CD4-positive, alpha-beta T cell treated with Interleukin-4 for 4 hours (primary cell): Measurements from ENCODE around the gene ZAR1.

Experiments
- DNase-seq: peaks from one replicate; pipeline ENCODE4 v3.0.0-alpha.2; 2020

ZAR1 gene

DNA sequence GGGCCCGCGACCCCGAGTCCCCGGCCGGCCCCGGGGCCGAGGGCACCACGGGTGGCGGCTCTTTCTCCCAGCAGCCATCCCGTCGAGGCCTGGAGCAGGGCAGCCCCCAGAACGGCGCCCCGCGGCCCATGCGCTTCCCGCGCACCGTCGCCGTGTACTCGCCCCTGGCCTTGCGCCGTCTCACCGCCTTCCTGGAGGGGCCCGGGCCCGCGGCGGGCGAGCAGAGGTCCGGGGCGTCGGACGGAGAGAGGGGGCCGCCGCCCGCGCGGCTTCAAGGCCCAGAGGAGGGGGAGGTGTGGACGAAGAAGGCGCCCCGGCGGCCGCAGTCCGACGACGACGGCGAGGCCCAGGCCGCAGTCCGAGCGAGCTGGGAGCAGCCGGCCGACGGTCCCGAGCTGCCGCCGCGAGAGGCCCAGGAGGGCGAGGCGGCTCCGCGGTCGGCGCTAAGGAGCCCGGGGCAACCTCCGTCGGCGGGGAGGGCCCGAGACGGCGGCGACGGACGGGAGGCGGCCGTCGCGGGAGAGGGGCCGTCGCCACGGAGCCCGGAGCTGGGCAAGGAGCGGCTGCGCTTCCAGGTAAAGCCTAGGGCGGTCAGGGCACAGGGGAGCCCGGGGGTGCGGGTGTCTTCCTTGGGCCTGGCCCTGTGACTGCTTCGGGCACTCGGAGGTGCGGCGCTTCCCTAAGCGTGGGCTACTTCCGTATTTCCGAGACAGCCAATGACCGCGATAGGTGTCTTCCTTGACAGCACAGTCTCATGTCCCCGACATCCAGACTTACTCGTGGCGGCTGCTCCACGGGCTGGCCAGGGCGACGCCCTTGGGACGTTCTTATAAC, 845 bp downstream of the ZAR1 start:
- DNase-seq: no peak

DNA sequence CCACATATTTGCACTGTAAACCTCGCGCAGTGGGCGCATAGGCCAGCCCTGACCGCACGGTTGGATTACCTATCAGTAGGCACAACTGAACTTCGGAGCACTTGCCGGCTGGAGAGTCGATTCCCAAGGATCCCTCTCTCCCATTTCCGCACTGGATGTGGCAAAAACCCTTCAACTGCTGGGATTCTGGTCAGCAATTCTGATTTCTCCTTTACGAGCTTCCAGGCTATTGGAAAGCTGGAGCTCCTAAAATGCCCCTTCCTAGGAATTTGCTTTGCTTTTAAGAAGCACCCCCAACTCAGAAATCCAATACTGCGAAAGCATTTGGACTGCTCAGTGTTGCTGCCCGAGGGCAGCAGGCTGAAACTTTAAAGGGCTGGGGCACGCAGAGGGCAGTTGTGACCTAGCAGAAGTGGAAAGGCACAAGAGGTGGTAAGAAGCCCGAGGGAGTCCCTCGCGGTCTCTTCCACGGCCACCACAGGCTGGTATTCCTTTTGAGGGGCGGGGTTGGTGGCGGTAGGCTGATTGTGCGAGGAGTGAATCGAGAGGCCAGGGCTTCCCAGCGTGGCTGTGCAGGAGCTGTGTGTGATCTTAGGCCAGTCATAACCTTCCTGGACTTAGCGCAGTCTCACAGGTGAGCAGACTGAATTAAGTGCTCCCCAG, 1.6 kb downstream of the ZAR1 start:
- DNase-seq: no peak

DNA sequence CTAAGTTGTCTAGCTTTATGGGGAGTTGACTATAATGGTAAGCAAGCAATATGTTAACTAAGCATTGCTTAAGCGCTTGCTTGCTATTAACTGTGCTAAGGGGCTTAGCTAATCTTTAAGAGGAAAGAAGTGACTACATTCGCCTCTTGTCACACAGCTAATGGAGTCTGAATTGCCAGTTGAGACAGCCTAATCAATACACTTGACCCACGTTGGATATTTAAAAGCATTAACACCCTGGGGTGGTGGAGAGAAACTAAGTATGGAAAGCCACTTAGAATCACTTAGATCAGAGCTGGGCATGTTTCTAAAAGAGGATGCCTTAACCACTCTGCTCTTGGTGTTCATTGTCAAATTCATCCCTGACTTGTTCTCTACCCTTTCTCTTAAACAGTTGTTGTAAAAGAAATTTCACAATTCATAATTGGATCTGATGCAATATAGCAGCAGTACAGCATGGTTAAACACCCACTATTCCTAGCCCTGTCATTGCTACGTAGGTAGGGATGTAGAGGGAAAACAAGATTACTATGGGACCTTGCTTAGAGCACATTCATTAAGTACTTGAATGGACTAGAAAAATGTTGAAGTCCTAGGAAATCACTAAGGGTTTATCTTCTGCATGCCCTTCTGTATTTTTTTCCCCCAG, 3.5 kb downstream of the ZAR1 start:
- no peak for DNase-seq

DNA sequence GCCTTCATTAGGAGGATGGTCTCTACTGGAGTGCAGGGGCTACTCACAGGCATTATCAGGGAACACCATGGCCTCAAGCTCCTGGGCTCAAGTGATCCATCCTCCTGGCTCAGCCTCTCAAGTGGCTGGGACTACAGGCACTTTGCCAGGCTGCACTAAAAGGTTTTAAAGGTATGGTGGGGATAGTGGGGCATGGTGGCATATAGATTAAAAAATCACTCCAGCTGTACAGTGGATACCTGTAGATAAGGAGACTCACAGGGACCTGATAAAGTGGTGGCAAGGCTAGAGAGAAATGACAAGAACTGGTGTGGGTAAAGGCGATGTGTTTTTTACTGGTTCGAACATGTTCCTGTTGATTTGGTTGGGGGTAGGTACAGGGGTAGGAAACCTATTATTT, 5.9 kb downstream of the ZAR1 start:
- DNase-seq: no peak

DNA sequence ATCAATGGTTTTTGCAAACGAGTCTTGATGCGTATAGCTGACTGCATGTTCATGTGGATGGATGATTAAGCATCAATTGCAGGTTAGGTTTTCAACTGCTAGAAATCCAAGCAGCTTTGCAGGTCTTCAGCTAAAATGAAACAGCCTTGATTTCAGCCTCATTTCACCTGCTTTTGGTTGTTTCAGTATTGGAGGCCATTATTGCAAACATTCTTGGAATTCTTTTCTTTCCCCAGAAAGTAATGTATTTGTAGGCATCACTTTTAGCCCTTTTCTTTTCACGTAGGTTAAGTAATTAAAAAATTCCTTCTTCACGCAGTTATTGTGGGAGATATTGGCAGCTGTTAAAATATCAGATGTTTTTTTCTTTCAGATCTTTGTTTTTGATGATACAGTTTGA, 8.8 kb downstream of the ZAR1 start:
- no peak for DNase-seq

DNA sequence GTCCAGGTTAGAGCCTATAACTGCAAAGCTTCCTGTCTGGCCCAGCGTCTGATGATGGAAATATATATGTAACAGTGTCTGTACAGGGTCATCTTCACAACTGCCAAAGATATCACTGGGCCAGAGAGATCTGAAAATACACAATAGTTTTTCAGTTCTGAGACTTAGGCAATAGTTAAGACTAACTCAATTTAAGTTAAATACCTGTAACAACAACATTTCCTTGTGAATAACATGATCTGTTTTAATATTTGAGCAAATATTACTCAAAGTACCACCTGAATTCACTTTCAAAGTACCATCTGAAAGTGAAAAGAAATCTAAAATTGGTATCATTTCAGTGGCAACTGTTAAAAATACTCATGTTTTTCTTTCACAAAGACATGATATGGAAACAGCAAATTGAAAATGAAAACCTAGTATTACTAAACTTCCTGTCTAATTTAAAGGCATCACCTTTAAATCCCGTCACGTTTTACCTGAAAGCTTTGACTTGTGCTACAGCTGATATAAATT, 9.6 kb downstream of the ZAR1 start:
- DNase-seq: no peak

DNA sequence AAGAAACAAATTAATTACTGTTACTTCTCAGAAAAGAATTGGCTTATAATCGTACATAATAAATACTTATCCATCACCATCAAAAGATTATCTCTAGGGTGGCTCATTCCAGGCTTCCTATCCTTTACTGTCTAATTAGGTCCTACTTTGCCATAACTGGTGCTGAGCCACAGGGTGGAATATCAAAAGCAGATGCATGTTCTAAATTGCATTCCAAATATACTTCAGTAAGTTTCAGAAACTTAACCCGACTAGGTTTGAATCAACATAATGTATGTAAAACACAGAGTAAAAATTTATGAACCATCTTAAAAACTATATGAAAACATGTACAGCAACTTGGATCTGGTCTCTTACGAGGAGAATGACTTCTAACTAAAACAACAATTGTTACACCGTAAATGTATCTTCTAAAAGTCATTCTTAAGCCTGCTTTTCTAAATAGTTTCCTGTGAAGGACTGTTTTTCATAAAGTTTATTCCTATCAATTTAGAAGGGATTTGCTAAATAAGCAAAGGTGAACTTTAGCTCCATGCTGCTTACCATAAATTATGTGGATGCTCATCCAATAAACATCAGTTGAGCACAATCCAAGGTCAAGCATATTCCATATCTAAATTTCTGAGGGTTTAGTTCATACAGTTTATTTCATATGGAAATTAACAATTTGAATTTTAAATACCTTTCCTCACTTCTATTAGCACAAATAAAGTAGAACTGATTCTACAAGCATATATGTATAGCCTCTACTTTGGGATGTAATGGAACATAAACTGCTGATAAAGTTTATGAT, 13.4 kb downstream of the ZAR1 start:
- no peak for DNase-seq

DNA sequence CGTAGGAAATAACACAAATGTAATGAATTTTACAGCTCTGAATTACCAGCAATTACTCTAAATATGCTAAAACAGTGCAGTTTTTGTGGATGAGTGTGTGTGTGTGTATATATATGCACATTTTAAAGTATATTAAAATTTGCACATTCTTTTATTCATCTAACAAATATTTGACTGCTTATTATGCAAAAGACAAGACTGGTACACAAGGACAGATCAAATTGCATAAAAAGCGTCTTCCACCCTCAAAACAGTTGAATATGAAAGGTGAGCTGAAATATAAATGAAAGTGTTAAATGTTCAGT, 13.9 kb downstream of the ZAR1 start:
- no peak for DNase-seq

DNA sequence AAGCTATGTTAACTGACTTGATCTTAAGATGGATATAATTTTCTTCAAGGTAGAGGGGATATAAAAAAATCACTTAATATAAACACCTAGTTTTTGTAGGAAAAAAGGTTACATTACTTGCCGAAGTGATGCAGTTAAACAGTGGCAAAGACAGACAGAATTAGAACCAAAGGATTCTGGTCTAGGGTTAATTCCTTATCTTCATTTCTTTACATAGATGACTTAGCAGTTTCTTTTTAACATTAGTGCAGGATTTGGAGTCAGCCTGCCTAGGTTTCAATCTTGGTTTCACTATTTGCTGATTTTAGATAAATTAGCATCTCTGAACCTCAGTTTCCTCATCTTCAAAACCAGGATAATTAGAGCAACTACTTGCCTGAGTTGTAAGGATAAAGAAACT, 14.3 kb downstream of the ZAR1 start:
- DNase-seq: no peak

DNA sequence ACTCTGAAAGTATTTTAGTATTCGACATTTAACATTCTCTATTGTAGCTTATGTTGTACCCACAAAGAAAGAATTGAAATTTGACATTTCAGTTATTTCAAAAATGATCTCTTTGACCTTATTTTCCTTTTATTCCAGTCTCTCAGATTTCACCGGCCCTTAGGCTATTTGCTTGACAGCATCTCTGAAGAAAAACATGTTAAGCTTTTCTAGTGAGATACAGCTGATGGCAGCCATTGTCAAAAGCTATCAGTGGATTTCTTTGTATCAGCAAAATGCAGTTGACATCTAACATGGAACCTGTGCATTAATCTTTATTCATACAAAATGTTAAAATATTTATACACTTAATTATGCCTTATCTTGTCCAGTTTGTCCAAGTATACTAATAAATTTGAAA, 16.7 kb downstream of the ZAR1 start:
- DNase-seq: no peak

DNA sequence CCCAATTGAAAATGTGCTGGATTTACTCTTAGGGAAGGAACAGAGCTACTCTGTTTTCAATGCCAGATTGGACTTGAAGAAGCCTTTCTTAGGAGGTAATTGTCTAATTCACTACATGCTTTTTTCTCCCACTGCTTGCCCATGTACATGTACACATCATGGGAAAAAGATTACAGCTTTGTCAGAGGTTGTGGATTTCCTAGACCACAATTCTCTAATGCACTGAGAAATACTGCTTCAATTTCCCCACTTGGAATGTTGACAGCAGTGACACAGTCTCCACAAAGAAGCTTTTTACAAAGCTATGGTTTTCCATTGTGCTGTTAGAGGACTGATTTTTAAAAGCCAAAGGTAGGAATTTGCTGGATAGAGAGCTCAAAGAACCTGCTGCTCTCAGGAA, 19.5 kb downstream of the ZAR1 start:
- DNase-seq: no peak

DNA sequence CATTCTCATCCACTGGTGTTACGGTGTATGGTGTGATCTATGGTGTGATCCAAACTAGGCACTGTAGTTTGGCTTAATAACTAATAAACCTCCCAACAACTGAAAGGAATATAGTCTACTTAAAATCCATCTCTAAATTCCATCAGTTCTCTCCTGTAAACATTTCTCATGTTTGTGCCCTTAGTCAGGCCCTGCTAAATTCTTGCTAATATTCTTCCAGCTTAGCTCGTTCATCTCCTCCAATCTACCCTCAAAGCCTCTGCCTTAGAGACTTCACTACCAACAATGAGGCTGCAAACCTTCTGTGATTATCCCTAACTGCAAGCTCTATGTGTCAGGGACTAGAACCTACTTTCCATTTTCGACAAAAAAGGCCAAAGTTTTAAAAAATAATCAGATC, 28.1 kb downstream of the ZAR1 start:
- DNase-seq: no peak

DNA sequence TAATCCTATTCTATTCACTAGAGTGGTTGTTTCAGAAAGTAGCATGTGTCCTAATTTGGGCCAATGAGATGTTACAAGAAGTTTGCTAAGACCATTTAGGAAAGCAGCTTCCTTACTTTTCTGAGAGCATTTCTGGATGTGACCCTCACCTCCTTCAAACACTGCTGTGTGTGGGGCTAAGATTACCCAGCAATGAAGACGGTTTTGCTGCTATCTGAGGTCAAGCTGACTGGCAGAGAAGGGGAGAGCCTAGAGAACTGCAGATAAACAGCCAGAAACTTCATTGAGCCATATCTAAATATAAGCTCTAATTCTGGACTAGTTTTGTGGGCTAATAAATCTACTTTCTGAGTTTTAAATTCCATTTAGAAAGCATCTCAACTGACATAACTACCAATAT, 36.4 kb downstream of the ZAR1 start:
- DNase-seq: no peak

DNA sequence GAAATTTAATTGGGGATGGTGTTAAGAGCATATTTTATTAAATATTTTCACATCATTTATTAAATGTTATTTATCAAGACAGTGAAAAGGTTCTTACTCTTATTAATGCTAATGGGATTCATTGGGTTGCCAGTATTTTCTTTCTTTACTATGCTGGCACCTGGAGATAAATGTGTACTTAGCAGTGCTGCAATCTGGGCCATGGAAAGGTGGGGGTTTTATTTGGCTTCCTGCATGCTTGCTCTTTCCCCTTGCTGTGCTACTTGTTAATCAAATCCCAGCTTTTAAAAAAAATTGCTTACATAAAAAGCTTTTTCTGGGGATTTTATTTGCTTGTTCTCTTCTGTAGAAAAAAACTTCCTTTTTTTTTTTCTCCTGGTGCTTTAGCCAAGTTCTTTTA, 48.3 kb downstream of the ZAR1 start:
- no peak for DNase-seq

DNA sequence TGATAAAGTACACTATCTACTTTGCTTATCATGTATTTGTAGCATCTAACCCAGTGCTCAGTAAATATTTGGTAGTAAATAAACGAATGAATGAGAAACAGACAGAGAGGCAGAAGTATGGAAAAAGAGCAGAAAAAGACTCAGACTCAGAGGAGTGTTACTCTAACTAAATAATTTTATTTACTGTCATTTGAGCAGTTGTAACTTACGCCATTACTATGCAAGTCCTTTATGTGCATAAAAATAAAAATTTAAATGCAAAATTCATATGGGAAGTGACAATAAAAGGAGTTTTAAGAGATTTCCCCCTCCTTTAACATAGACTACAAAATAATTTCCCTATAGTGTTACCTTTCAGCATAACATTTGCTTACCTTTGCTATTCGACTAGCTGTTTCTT, 49.5 kb downstream of the ZAR1 start:
- no peak for DNase-seq

DNA sequence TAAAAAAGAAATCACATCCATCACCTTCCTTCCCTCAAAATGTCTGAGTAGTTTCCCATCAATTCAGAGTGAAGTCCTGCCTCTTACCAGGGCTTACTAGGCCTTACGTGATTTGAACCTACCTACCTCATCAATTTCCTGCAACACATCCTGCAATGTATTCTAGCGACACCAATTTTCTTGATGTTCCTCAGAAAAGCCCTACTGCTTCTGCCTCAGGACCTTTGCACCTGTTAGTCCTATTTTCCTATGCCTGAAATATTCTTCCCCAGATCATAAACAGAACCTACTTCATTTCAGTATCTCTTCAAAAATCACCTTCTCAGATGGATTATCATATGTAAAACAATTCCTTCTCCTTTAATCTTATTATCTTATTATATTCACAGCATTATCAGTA, 52.8 kb downstream of the ZAR1 start:
- DNase-seq: no peak

DNA sequence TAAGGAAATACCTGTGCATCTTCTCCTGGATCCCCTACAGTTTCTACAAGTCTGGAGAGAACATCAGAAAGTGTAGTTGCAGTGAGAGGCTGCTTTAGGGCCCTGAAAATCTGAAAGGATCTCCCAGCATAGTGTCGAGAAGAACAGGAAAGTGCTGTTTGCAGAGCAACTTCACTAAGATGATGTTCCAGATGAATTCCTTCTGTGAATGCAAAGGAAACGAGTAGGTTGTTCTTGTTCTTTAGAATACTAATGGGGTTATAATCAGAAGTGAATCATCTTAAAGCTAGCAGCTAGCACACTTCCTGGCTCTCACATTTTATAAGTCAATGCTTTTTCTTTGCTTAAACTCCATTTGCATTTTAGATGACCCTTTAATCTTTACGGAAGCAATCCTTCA, 53.7 kb downstream of the ZAR1 start:
- DNase-seq: no peak
